MM.1S (cell line): ENCODE measurements around the gene SUPT3H.

Experiments
- DNase-seq: peaks from one replicate; pipeline ENCODE4 v3.0.0-alpha.2; 2015
- H2AFZ ChIP-seq: fragments of 300-600 bp; sonication (generic); 2 replicates; pipeline ENCODE4 v1.6.0; 2016; ENCODE audit warnings: antibody characterized with exemption, low read length
- H3F3A ChIP-seq: fragments of 300-600 bp; sonication (generic); 2 replicates; pipeline ENCODE4 v1.6.1; 2016; ENCODE audit warnings: mild to moderate bottlenecking, antibody characterized with exemption, low read length, moderate library complexity, mixed read lengths; ENCODE audit not compliant: insufficient read depth
- H3K27ac ChIP-seq: fragments of 300-600 bp; sonication (generic); 2 replicates; pipeline ENCODE4 v1.5.1; 2016; ENCODE audit warnings: mild to moderate bottlenecking, low read length
- H3K27me3 ChIP-seq: fragments of 300-600 bp; sonication (generic); replicated peaks from 2 replicates; pipeline ENCODE4 v1.6.0; 2016; ENCODE audit warnings: low read length; ENCODE audit not compliant: insufficient read depth
- H3K36me3 ChIP-seq: fragments of 300-600 bp; sonication (generic); replicated peaks from 2 replicates; pipeline ENCODE4 v1.6.1; 2016; ENCODE audit warnings: mild to moderate bottlenecking, low read length, mixed read lengths; ENCODE audit not compliant: insufficient read depth
- H3K4me1 ChIP-seq: fragments of 300-600 bp; sonication (generic); 2 replicates; pipeline ENCODE4 v1.6.1; 2016; ENCODE audit warnings: low read length, mixed read lengths
- H3K4me2 ChIP-seq: fragments of 300-600 bp; sonication (generic); 2 replicates; pipeline ENCODE4 v1.6.0; 2016; ENCODE audit warnings: low read depth, low read length
- H3K4me3 ChIP-seq: fragments of 300-600 bp; sonication (generic); 2 replicates; pipeline ENCODE4 v1.5.1; 2016; ENCODE audit warnings: low read length, mixed read lengths
- H3K79me2 ChIP-seq: fragments of 300-600 bp; sonication (generic); 2 replicates; pipeline ENCODE4 v1.6.1; 2016; ENCODE audit warnings: mixed run types, low read length, mixed read lengths
- H3K9ac ChIP-seq: fragments of 300-600 bp; sonication (generic); 2 replicates; pipeline ENCODE4 v1.6.1; 2016; ENCODE audit warnings: low read length, mixed read lengths
- H3K9me2 ChIP-seq: fragments of 300-600 bp; sonication (generic); replicated peaks from 2 replicates; pipeline ENCODE4 v1.6.1; 2016; ENCODE audit warnings: mild to moderate bottlenecking, low read length, mixed read lengths; ENCODE audit not compliant: insufficient read depth
- H3K9me3 ChIP-seq: fragments of 300-600 bp; sonication (generic); replicated peaks from 2 replicates; pipeline ENCODE4 v1.6.1; 2016; ENCODE audit warnings: mild to moderate bottlenecking, low read length, mixed read lengths; ENCODE audit not compliant: insufficient read depth
- H4K20me1 ChIP-seq: fragments of 300-600 bp; sonication (generic); 2 replicates; pipeline ENCODE4 v1.6.1; 2016; ENCODE audit warnings: mild to moderate bottlenecking, low read length, moderate library complexity, mixed read lengths; ENCODE audit not compliant: insufficient read depth
- EZH2 ChIP-seq: fragments of 300-600 bp; sonication (generic); optimal IDR thresholded peaks from 2 replicates; pipeline ENCODE3; 2017; ENCODE audit warnings: low read depth, mild to moderate bottlenecking, antibody characterized with exemption, low read length, mixed read lengths
- EZH2phosphoT487 ChIP-seq: fragments of 300-600 bp; sonication (generic); IDR thresholded peaks from 2 replicates; pipeline ENCODE4 v1.6.1; 2018; ENCODE audit warnings: antibody characterized with exemption, low read length
- TF ChIP-seq, protein P1 (sequence below): fragments of 300-600 bp; sonication (generic); IDR thresholded peaks from 2 replicates; pipeline ENCODE4 v1.5.1; 2016; ENCODE audit warnings: antibody characterized with exemption, low read length, mixed read lengths

Gene SUPT3H

DNA sequence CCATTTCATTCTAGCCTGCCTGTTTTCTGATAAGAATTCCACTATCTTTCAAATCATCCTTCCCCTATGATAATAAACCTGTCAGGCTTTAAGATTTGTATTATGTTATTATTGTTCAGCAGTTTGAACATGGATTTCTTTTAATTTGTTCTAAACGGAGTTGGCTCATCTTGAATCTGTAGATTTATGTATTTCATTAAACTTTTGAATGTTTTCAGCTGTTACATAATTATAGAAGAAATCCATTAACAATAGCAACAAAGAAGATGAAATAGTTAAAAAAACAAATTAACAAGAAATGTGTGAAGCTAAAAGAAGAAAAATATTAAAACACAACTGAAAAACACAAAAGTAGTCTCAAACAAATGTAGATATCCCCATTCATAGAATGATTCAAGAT lies 273.3 kb downstream of the SUPT3H start:
- no peak overlapping the region for H3K4me3 ChIP-seq
- no peaks in the 10 kb centered on the region for H3K79me2 ChIP-seq
- no peak overlapping the region for H3K27ac ChIP-seq
- no peak overlapping the region for H3K9ac ChIP-seq
- no peaks in the 10 kb centered on the region for H3F3A ChIP-seq
- H3K36me3 ChIP-seq: no peaks in the 10 kb centered on the region
- H4K20me1 ChIP-seq: no peaks in the 10 kb centered on the region
- no peaks in the 10 kb centered on the region for H3K9me3 ChIP-seq
- H3K4me2 ChIP-seq: no peak overlapping the region
- H3K4me1 ChIP-seq: no peaks in the 10 kb centered on the region
- TF ChIP-seq EZH2phosphoT487 (no peak), EZH2 (no peak)
- TF ChIP-seq, protein P1, sequence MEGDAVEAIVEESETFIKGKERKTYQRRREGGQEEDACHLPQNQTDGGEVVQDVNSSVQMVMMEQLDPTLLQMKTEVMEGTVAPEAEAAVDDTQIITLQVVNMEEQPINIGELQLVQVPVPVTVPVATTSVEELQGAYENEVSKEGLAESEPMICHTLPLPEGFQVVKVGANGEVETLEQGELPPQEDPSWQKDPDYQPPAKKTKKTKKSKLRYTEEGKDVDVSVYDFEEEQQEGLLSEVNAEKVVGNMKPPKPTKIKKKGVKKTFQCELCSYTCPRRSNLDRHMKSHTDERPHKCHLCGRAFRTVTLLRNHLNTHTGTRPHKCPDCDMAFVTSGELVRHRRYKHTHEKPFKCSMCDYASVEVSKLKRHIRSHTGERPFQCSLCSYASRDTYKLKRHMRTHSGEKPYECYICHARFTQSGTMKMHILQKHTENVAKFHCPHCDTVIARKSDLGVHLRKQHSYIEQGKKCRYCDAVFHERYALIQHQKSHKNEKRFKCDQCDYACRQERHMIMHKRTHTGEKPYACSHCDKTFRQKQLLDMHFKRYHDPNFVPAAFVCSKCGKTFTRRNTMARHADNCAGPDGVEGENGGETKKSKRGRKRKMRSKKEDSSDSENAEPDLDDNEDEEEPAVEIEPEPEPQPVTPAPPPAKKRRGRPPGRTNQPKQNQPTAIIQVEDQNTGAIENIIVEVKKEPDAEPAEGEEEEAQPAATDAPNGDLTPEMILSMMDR: no peak
- H3K9me2 ChIP-seq: no peaks in the 10 kb centered on the region
- no peaks in the 10 kb centered on the region for H3K27me3 ChIP-seq
- no peak overlapping the region for H2AFZ ChIP-seq
- DNase-seq: no peak

DNA sequence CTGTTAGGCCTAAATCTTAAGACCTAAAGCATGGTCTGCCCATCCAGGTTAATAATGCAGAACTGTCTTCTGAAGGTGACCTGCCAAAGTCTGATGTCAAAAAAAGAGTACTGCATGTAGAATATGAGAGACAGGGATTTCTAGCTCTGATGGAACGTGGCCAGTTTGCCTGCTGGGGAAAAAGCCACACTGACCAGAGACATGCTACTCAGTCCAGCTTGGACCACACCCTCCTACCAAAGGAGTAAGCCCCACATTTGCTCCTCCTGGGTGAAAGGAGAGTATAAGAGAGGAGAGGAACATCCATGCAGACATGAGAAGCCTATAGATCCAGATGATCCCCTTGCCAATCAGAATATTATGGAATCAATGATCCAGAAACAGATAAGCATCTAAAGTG lies 279.5 kb downstream of the SUPT3H start:
- no peak overlapping the region for H3K27ac ChIP-seq
- H3K4me3 ChIP-seq: no peak overlapping the region
- H3F3A ChIP-seq: no peaks in the 10 kb centered on the region
- H3K79me2 ChIP-seq: no peaks in the 10 kb centered on the region
- H3K4me1 ChIP-seq: no peaks in the 10 kb centered on the region
- H3K9me3 ChIP-seq: no peaks in the 10 kb centered on the region
- H3K36me3 ChIP-seq: no peaks in the 10 kb centered on the region
- no peak for DNase-seq
- H3K27me3 ChIP-seq: no peaks in the 10 kb centered on the region
- no peaks in the 10 kb centered on the region for H3K9me2 ChIP-seq
- no peaks in the 10 kb centered on the region for H4K20me1 ChIP-seq
- H3K4me2 ChIP-seq: no peak overlapping the region
- H2AFZ ChIP-seq: no peak overlapping the region
- TF ChIP-seq EZH2phosphoT487: no peak
- TF ChIP-seq, protein P1: no peak
- no peak for TF ChIP-seq EZH2
- H3K9ac ChIP-seq: no peak overlapping the region

DNA sequence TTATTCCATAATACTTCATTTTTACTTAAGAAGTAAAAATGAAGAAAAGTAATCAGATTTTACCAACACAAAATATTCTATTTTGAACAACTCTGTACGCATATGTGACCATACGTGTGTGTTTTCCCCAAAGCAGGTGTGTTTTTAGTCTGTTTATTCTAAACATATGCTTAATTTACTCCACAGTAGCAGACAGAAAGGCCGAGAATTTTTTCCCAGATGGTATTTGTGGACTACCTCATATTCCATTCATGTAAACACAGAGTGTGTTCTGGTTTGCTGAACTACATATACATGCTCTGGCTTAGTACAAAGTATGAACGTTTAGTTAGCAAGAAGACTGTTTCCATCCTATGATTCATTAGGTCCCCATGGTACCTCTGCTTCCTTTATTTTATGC lies 282.9 kb downstream of the SUPT3H start:
- no peaks in the 10 kb centered on the region for H3K9me2 ChIP-seq
- no peak overlapping the region for H3K9ac ChIP-seq
- no peak overlapping the region for H3K4me3 ChIP-seq
- no peaks in the 10 kb centered on the region for H4K20me1 ChIP-seq
- no peak overlapping the region for H2AFZ ChIP-seq
- H3K27ac ChIP-seq: no peak overlapping the region
- 0 out of 2 replicates have a peak, but pooled peaks cover 3% of the 10 kb centered on the region for H3K27me3 ChIP-seq
- H3K36me3 ChIP-seq: no peaks in the 10 kb centered on the region
- H3K4me2 ChIP-seq: no peak overlapping the region
- H3K79me2 ChIP-seq: no peaks in the 10 kb centered on the region
- no peaks in the 10 kb centered on the region for H3K4me1 ChIP-seq
- H3K9me3 ChIP-seq: no peaks in the 10 kb centered on the region
- TF ChIP-seq EZH2 (no peak), EZH2phosphoT487 (no peak)
- TF ChIP-seq, protein P1: no peak
- no peak for DNase-seq
- H3F3A ChIP-seq: no peaks in the 10 kb centered on the region
